ENCODE measurements around the gene TRIM33.

TRIM33 gene

DNA sequence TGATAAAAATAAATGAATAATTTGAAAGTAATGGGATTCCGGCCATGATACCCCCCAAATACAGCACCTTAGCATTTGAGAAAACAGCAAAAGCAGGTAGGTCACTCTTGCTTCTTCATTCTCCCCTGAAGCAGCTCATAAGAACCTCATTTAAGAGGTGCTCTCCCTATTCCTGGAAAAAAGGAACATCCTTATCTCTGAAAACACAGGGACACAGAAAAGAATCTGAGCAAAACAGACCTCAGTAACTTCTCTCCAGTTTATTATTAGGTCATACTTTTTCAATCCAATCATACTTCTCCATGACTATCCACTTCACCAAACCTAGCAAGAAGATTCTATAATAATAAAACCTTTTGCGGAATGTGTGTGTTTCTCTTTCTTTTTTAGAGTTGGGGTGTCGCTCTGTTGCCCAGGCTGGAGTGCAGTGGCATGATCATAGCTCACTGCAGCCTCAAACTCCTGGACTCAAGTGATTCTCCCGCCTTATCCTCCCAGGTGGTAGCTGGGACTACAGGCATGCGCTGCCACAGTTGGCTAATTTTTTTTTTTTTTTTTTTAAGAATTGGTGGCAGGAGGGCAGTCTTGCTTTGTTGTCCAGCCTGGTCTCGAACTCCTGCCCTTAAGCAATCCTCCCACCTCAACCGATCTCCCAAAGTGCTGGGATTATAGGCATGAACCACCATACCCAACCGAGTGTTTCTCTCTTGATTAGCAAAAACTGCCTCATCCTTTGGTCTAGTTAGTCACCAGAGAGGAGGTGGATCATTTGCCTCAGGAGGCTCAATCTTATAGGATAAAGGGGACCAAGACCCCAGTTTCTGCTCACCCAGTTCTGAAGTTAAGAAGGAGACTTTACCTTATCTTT, 10.6 kb upstream of the TRIM33 start:
- no peak overlapping the region for H3K4me3 ChIP-seq (ENCODE audit: low read depth, low read length)
- TF ChIP-seq CTCF (IDR thresholded peaks at IDR 0.05; ENCODE audit: low read depth, low read length, missing control alignments), result no peak
- DNase-seq (ENCODE audit: low read depth), result no peak
- in situ Hi-C loops (cut with HindIII; ENCODE audit: low sequenced_read_pairs), result no loop called here

DNA sequence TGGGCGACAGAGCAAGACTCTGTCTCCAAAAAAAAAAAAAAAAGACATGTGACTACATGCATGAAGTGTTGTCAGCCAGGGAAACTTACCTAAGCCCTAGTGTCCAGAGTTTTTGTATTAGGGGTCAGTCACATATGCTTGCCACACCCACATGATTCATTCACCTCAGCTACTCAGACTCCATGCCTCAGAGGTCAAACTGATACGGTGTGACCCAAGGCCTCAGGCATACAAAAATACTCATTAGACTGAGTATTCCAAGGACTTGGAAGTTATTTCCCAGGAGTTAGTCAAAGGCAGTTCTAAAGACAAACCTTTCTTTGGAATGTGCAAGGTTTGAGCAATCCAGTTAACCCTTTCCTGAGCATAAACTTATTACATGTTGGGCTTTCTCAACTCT, 6.3 kb upstream of the TRIM33 start:
- no peak for TF ChIP-seq CTCF (IDR thresholded peaks at IDR 0.05; ENCODE audit: low read depth, low read length, missing control alignments)
- no peak for DNase-seq (ENCODE audit: low read depth)
- no peak overlapping the region for H3K4me3 ChIP-seq (ENCODE audit: low read depth, low read length)
- in situ Hi-C loops (cut with HindIII; ENCODE audit: low sequenced_read_pairs), result no loop called here

GRCh38 chr1:114512595-114513280, 1.7 kb upstream of the TRIM33 start:
- in situ Hi-C loops (cut with HindIII; ENCODE audit: low sequenced_read_pairs), result no loop called here
- no peak overlapping the region for H3K4me3 ChIP-seq (ENCODE audit: low read depth, low read length)
- DNase-seq (ENCODE audit: low read depth), result no peak
- no peak for TF ChIP-seq CTCF (IDR thresholded peaks at IDR 0.05; ENCODE audit: low read depth, low read length, missing control alignments)

- in situ Hi-C loops (cut with HindIII; ENCODE audit: low sequenced_read_pairs), result no loop called here
- DNase-seq (ENCODE audit: low read depth), result no peak
- H3K4me3 ChIP-seq (ENCODE audit: low read depth, low read length), result peak overlapping the region; percentile 66
- no peak for TF ChIP-seq CTCF (IDR thresholded peaks at IDR 0.05; ENCODE audit: low read depth, low read length, missing control alignments)
These were observed 550 bp downstream of the TRIM33 start for GRCh38 chr1:114510274-114511031.

DNA sequence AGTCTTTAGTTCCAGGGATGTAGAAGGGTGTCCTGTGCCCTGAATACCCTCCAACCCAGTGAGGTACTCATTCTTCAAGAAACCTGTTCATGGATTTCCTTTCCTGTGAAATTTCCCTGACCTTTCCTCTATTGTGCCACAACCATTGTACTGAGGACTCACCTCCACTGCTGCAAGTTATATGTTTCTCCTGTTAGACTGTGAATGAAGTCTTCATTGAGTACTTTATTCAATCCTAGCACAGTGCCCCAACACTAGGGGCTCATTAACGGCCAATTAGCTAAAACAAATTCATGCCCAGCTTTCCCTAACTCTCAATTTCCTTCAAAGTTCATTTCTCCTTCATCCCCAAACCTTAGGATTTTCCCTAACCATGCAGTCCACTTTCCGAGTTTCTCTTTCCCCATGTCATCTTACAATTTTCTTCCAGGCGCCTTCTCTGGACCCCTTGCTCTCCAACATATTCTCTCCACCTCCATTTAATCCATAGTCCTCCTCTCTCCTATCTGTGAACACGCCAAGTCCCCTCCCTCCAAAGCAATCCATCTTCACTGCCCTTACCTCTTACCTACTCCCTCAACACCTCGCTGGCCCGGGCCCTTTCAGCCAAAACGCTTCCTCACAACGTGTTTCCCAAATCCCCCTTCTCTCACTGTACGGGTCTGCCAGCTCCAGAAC, 1.3 kb downstream of the TRIM33 start:
- in situ Hi-C loops (cut with HindIII; ENCODE audit: low sequenced_read_pairs), result no loop called here
- no peak for TF ChIP-seq CTCF (IDR thresholded peaks at IDR 0.05; ENCODE audit: low read depth, low read length, missing control alignments)
- DNase-seq (ENCODE audit: low read depth), result no peak
- peak overlapping the region; percentile 66 for H3K4me3 ChIP-seq (ENCODE audit: low read depth, low read length)

GRCh38 chr1:114508386-114508898, 2.6 kb downstream of the TRIM33 start:
- TF ChIP-seq CTCF (IDR thresholded peaks at IDR 0.05; ENCODE audit: low read depth, low read length, missing control alignments), result no peak
- no peak for DNase-seq (ENCODE audit: low read depth)
- in situ Hi-C loops (cut with HindIII; ENCODE audit: low sequenced_read_pairs), result no loop called here
- peak overlapping the region; percentile 66 for H3K4me3 ChIP-seq (ENCODE audit: low read depth, low read length)
